Endothelial cell of hepatic sinusoid (primary cell): ENCODE measurements around the gene CDCP2.
"Not testable (repeated sequence)": the region's sequence is repeated elsewhere in the genome, so short reads cannot be mapped to it uniquely, and the experiment has no call there.

Experiments used
- in situ Hi-C: cut with HindIII; loops from 2 replicates; pipeline ENCODE4 v1.10.0; 2017; ENCODE audit warnings: low sequenced_read_pairs

The CDCP2 gene

GRCh38 chr1:54118704-54119103 is 34.1 kb downstream of the CDCP2 start:
- in situ Hi-C loops, result no loop called here

DNA sequence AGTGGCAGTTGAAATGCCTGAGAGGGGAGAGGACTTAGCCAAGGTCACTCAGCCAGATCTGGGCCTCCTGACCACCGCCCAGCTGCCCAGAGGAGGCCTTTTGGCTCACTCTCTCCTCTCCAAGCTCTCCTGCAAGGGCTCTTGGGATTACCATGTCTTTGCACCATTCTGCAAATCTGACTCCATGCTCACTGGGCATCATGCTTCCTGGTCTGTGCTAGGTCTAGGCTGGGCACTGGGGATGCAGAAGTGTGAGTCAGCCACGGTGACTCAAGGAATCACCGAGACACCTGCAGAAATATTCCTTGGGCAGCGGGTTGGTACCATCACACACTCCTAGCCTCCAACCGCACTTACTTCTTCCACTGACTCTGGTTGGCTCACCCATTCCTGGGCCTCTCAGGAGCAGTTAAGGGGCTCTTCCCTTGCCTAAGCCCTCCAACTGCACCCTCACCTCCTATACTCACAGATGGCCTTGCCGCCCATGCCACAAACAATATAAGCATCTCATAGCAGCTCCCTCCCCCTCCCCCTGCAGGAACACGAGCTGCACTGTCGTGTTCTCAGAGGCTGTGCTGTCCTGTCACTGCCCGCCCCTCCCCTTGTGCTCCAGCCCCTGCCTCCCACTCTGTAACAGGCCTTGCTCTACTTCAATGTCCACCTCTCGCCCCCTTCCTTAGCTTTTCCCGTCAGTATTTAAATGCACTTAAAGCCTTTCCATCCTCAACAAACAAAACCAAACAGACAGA is 34.8 kb downstream of the CDCP2 start:
- in situ Hi-C loops, result no loop called here

GRCh38 chr1:54115520-54115919 is 37.3 kb downstream of the CDCP2 start:
- in situ Hi-C loops, result no loop called here

- in situ Hi-C loops, result loop anchor here (5.0 kb wide), 1 partner anchor 43 kb away; no protein-coding TSS in a partner anchor
Measured at GRCh38 chr1:54114955-54115354, 37.8 kb downstream of the CDCP2 start.

DNA sequence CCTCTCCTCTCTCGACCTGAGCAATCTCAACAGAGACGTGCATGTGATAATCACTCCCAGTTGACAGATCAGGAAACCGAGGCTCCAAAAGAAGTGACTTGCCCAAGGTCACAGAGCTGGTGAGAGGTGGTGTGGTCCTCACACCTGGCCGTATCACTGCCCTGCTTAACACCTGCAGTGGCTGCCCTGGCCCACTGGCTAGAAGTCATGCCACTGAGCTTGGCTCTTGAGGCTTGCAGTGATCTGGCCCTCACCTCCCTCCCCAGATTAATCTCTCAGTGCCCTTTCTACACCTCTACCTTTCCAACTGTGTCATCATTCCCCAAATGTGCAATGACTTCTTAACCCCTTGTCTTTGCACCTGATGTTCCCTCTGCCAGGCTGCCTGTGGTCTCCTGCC is 38.8 kb downstream of the CDCP2 start:
- in situ Hi-C loops, result loop anchor here (5.0 kb wide), 1 partner anchor 42 kb away; no protein-coding TSS in a partner anchor

DNA sequence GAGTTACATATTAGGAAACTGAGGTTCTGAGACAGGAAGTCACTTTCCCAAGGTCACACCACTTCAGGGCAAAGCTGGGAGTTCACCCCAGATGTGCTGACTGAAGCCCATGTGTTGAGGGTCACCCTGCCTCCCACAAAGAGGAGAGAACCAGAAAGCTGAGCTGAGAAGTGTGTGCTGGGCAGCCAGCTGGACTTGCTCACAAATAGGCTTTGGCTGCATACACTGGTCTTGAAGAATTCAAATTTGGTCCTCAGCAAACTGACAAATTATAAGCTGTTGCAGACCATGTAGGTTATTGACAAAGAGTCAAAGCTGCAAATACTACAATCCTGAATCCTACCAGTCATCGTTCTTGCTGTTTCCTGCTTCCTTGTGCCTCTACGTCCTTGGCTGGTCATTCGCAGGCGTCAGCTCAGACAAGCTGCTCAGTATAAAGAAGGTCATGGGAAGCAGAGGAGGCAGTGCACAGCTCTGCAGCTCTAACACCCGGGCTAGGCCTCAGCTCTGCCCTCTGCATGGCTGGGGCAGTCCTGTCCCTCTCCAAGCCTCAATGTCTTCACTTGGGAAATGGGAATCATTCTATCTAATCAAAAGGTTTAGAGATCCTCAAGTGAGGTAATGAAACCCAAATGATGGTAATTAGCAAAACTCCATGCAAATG is 40.0 kb downstream of the CDCP2 start:
- in situ Hi-C loops, result loop anchor here (5.0 kb wide), 1 partner anchor 41 kb away; no protein-coding TSS in a partner anchor

GRCh38 chr1:54112027-54112426 is 40.8 kb downstream of the CDCP2 start:
- in situ Hi-C loops, result loop anchor here (5.0 kb wide), 1 partner anchor 40 kb away; no protein-coding TSS in a partner anchor

GRCh38 chr1:54111624-54112023 is 41.2 kb downstream of the CDCP2 start:
- in situ Hi-C loops, result loop anchor here (5.0 kb wide), 1 partner anchor 39 kb away; no protein-coding TSS in a partner anchor

GRCh38 chr1:54110996-54111395 is 41.8 kb downstream of the CDCP2 start:
- in situ Hi-C loops, result loop anchor here (5.0 kb wide), 1 partner anchor 39 kb away; no protein-coding TSS in a partner anchor

- in situ Hi-C loops, result loop anchor here (5.0 kb wide), 1 partner anchor 37 kb away; no protein-coding TSS in a partner anchor
Measured at GRCh38 chr1:54109129-54110090, 43.4 kb downstream of the CDCP2 start.

GRCh38 chr1:54108156-54108555 is 44.6 kb downstream of the CDCP2 start:
- in situ Hi-C loops, result no loop called here

- in situ Hi-C loops, result no loop called here
Measured at GRCh38 chr1:54107131-54107530, 45.7 kb downstream of the CDCP2 start.

DNA sequence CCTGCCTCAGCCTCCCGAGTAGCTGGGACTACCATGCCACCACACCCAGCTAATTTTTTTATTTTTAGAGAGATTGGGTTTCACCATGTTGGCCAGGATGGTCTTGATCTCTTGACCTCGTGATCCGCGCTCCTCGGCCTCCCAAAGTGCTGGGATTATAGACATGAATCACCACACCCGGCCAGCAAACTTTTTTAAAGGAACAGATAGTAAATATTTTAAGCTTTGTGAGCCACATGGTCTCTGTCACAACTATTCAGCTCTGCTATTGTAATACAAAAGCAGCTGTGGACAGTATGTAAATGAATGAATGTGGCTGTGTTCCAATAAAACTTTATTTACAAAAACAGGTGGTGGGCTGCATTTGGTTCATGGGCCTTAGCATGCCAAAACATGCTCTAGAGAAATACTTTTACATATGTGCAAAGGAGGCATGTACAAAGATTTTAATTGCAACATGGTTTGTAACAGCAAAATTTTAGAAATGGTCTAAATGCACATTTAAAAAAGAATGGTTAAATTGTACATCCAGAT is 47.0 kb downstream of the CDCP2 start:
- in situ Hi-C loops, result no loop called here

DNA sequence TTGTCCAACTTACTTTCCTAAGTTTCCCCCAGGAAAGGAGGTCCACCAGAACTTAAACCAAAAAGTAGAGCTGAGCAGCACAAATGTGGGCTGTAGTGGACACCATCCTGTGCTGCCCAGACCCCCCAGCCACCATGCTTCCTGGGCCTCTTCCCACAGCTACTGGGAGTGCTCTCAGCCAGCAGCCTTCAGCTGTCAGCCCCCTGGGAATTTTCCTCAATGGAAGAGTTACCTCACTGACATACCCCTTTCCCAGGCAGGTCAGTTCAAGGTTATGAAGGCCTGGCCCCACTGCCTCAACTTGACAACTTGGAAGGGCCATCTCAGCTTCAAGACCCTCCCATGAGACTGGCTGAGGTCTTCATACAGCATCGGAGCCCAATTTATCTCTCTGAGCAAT is 47.7 kb downstream of the CDCP2 start:
- in situ Hi-C loops, result no loop called here

GRCh38 chr1:54104613-54105012 is 48.2 kb downstream of the CDCP2 start:
- in situ Hi-C loops, result not testable (repeated sequence)

DNA sequence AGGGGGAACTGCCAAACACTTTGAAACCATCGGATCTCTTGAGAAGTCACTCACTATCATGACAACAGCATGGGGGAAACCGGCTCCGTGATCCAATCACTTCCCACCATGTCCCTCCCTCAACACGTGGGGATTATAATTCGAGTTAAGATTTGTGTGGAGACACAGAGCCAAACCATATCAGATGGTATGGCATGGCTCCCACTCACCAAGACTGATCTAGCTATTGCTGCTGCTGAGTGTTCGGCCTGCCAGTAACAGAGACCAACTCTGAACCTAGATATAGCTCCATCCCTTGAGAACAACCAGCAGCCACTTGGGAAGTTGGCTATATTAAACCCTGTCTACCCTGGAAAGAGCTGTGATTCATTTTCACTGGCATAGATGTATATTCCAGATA is 49.4 kb downstream of the CDCP2 start:
- in situ Hi-C loops, result no loop called here

DNA sequence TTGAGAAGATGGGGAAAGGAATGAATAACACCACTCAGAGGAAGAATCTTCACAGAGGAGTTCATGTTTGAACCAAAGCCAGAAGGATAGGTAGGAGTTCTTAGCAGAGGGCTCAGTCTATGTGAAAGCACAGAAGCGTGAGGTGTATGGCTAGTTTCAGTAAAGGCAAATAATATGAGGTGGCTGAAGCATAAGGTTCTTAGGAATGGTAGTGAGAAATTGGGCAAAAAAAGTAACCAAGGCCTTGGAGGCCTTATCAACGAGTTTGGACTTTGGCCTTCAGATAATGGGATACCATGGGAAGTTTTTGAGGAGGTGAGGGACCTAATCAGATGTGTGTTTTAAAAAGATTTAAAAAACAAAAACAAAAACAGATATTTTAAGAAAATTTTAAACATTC is 52.3 kb downstream of the CDCP2 start:
- in situ Hi-C loops, result no loop called here

DNA sequence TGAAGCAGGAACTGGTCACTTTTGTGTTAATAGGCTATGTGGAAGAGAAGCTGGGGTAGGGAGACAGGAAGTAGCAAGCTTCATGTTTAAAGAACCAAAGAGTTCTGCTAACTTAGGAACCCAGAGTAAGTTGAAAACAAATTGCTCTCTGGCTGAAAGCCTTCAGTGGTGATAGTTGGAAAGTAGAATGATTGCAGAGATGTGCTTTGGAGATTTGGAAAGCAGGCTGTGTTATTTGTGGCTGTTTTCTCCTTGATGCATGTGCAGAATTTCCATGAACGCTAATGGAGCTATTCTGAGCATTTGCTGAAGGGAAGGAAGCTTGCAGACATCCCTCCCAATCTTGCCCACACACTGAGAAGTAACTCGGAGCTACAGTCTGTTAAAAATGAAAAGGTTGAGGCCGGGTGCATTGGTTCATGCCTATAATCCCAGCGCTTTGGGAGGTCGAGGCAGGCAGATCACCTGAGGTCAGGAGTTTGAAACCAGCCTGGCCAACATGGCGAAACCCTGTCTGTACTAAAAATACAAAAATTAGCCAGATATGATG is 53.7 kb downstream of the CDCP2 start:
- in situ Hi-C loops, result loop anchor here (5.0 kb wide), 1 partner anchor 97 kb away; no protein-coding TSS in a partner anchor

GRCh38 chr1:54096877-54097240 is 55.9 kb downstream of the CDCP2 start:
- in situ Hi-C loops, result loop anchor here (5.0 kb wide), 1 partner anchor 95 kb away; no protein-coding TSS in a partner anchor

- in situ Hi-C loops, result loop anchor here (5.0 kb wide), 1 partner anchor 94 kb away; no protein-coding TSS in a partner anchor
Measured at GRCh38 chr1:54096227-54096876, 56.4 kb downstream of the CDCP2 start.
